ENCODE results near the gene ZEB2. TPM values are rescaled to one million over a fixed set of nuclear protein-coding genes. Genes with fewer than 3 reads are reported as not detected.

Gene ZEB2
- total RNA-seq, 4 donors from 2014 or later, result 21.7 to 52.1 (median 37.9) TPM

GRCh38 chr2:144479659-144480058 lies 40.3 kb downstream of the ZEB2 start:
- no peak for DNase-seq
- H3K4me3 ChIP-seq (replicated peaks in 1 of 3), result no peak overlapping the region
- H3K4me1 ChIP-seq, result peaks cover 26 to 27% of the 10 kb centered on the region in 2 donors
- no peaks in the 10 kb centered on the region for H3K27me3 ChIP-seq
- TF ChIP-seq CTCF (IDR thresholded peaks at IDR 0.05) (no peak), POLR2A (IDR thresholded peaks at IDR 0.05) (no peak)
- H3K9me3 ChIP-seq, result no peaks in the 10 kb centered on the region
- no peak overlapping the region for H3K27ac ChIP-seq
- intact Hi-C loops (cut with DNase I), result no loop called here
- no peaks in the 10 kb centered on the region for H3K36me3 ChIP-seq
- 76 to 79% methylated on average over 8 of the region's 8 CpGs for WGBS, 2 donors

- Histone ChIP-seq H3K27me3 (no peaks in the 10 kb centered on the region), H3K4me1 (peaks cover 21 to 22% of the 10 kb centered on the region in 2 donors), H3K36me3 (no peaks in the 10 kb centered on the region), H3K27ac (peak overlapping the region in 2 of 3 donors; percentile 17 to 67), H3K4me3 (replicated peaks in 1 of 3) (no peak overlapping the region), H3K9me3 (no peaks in the 10 kb centered on the region)
- 61 to 84% methylated on average over 4 of the region's 4 CpGs for WGBS, 2 donors
- intact Hi-C loops (cut with DNase I), result no loop called here
- TF ChIP-seq POLR2A (IDR thresholded peaks at IDR 0.05) (no peak), CTCF (IDR thresholded peaks at IDR 0.05) (no peak)
- no peak for DNase-seq
These were observed 40.8 kb downstream of the ZEB2 start for GRCh38 chr2:144479138-144479537.

GRCh38 chr2:144477957-144478311 lies 42.0 kb downstream of the ZEB2 start:
- 30 to 32% methylated on average over 7 of the region's 7 CpGs for WGBS, 2 donors
- H3K4me3 ChIP-seq (replicated peaks in 1 of 3), result no peak overlapping the region
- peak; percentile 81 to 88 for DNase-seq
- TF ChIP-seq CTCF (IDR thresholded peaks at IDR 0.05), result no peak
- intact Hi-C loops (cut with DNase I), result no loop called here
- no peaks in the 10 kb centered on the region for H3K27me3 ChIP-seq
- peak overlapping the region in 2 of 3 donors; percentile 12 to 67 for H3K27ac ChIP-seq
- no peaks in the 10 kb centered on the region for H3K9me3 ChIP-seq
- H3K36me3 ChIP-seq, result no peaks in the 10 kb centered on the region
- H3K4me1 ChIP-seq, result peaks cover 19 to 21% of the 10 kb centered on the region in 2 donors

GRCh38 chr2:144477281-144477956 lies 42.5 kb downstream of the ZEB2 start:
- 40 to 51% methylated on average over 4 of the region's 4 CpGs for WGBS, 2 donors
- Histone ChIP-seq H3K27me3 (no peaks in the 10 kb centered on the region), H3K36me3 (no peaks in the 10 kb centered on the region), H3K9me3 (no peaks in the 10 kb centered on the region), H3K4me1 (peaks cover 19 to 21% of the 10 kb centered on the region in 2 donors), H3K4me3 (replicated peaks in 1 of 3) (no peak overlapping the region), H3K27ac (peak overlapping the region in 2 of 3 donors; percentile 5 to 45)
- intact Hi-C loops (cut with DNase I), result no loop called here
- TF ChIP-seq CTCF (IDR thresholded peaks at IDR 0.05) (no peak), POLR2A (IDR thresholded peaks at IDR 0.05) (no peak)
- no peak for DNase-seq

- Histone ChIP-seq H3K4me3 (replicated peaks in 1 of 3) (no peak overlapping the region), H3K9me3 (no peaks in the 10 kb centered on the region), H3K36me3 (no peaks in the 10 kb centered on the region), H3K27ac (no peak overlapping the region), H3K27me3 (no peaks in the 10 kb centered on the region), H3K4me1 (peaks cover 19 to 21% of the 10 kb centered on the region in 2 donors)
- no peak for DNase-seq
- intact Hi-C loops (cut with DNase I), result no loop called here
- 85 to 87% methylated on average over 1 of the region's 1 CpG for WGBS, 2 donors
- TF ChIP-seq CTCF (IDR thresholded peaks at IDR 0.05), result no peak
- TF ChIP-seq POLR2A (IDR thresholded peaks at IDR 0.05), result no peak
These were observed 43.2 kb downstream of the ZEB2 start for GRCh38 chr2:144476682-144477081.

All from thyroid gland (tissue), 4 donors.